HAP-1 (cell line): Measurements from ENCODE around the gene CCR2.
"Not testable (repeated sequence)": the region's sequence is repeated elsewhere in the genome, so short reads cannot be mapped to it uniquely, and the experiment has no call there.

ENCODE experiments used
- DNase-seq, 2 experiments: peaks; one replicate each; pipeline ENCODE4 v3.0.0-alpha.2; 2016 to 2020; ENCODE audit warnings: low spot score in 2 of 2
- H3K27me3 ChIP-seq: fragments of 250-450 bp; sonication (Bioruptor Pico); 2 replicates; pipeline ENCODE4 v1.5.1; 2020; ENCODE audit warnings: low read depth, mild to moderate bottlenecking, moderate library complexity
- H3K36me3 ChIP-seq: fragments of 250-450 bp; sonication (Bioruptor Pico); replicated peaks from 2 replicates; pipeline ENCODE4 v1.5.1; 2020; ENCODE audit warnings: mild to moderate bottlenecking
- H3K4me1 ChIP-seq: fragments of 250-450 bp; sonication (Bioruptor Pico); 2 replicates; pipeline ENCODE4 v1.5.1; 2020; ENCODE audit warnings: mild to moderate bottlenecking
- H3K4me3 ChIP-seq: fragments of 250-450 bp; sonication (Bioruptor Pico); 2 replicates; pipeline ENCODE4 v1.5.1; 2020; ENCODE audit warnings: mild to moderate bottlenecking, moderate library complexity
- H3K9me3 ChIP-seq: fragments of 250-450 bp; sonication (Bioruptor Pico); 2 replicates; pipeline ENCODE4 v1.5.1; 2020; ENCODE audit warnings: mild to moderate bottlenecking, moderate library complexity
- in situ Hi-C: fragments of 300-500 bp; cut with MboI; formaldehyde crosslinking; loops from 3 replicates; pipeline ENCODE4 v1.14.3; 2020; ENCODE audit warnings: low sequenced_read_pairs, inconsistent platforms, mixed read lengths

CCR2 gene

GRCh38 chr3:46375814-46376213 is 21.9 kb downstream of the CCR2 start:
- Histone ChIP-seq H3K4me1 (no peaks in the 10 kb centered on the region; the same call in 1 of the 2 replicates), H3K4me3 (no peak overlapping the region), H3K27me3 (peaks cover 39% of the 10 kb centered on the region), H3K36me3 (no peaks in the 10 kb centered on the region), H3K9me3 (no peaks in the 10 kb centered on the region)
- in situ Hi-C loops, result no loop called here
- DNase-seq, result no peak

- DNase-seq, result peak; percentile 28 to 74
- H3K4me1 ChIP-seq, result no peaks in the 10 kb centered on the region; the same call in 1 of the 2 replicates
- no peaks in the 10 kb centered on the region for H3K9me3 ChIP-seq
- peaks cover 27% of the 10 kb centered on the region for H3K27me3 ChIP-seq
- H3K36me3 ChIP-seq, result no peaks in the 10 kb centered on the region
- H3K4me3 ChIP-seq, result no peak overlapping the region
- in situ Hi-C loops, result no loop called here
These were observed 24.6 kb downstream of the CCR2 start for GRCh38 chr3:46378426-46378942.

GRCh38 chr3:46380471-46381221 is 26.7 kb downstream of the CCR2 start:
- no peaks in the 10 kb centered on the region for H3K9me3 ChIP-seq
- no peaks in the 10 kb centered on the region; the same call in 1 of the 2 replicates for H3K4me1 ChIP-seq
- in situ Hi-C loops, result no loop called here
- H3K27me3 ChIP-seq, result peaks cover 11% of the 10 kb centered on the region
- no peaks in the 10 kb centered on the region for H3K36me3 ChIP-seq
- no peak for DNase-seq
- no peak overlapping the region for H3K4me3 ChIP-seq

GRCh38 chr3:46381625-46382024 is 27.7 kb downstream of the CCR2 start:
- Histone ChIP-seq H3K4me3 (no peak overlapping the region), H3K4me1 (no peaks in the 10 kb centered on the region; the same call in 1 of the 2 replicates), H3K27me3 (peaks cover 7% of the 10 kb centered on the region; the same call in 1 of the 2 replicates), H3K36me3 (no peaks in the 10 kb centered on the region), H3K9me3 (no peaks in the 10 kb centered on the region)
- no peak for DNase-seq
- in situ Hi-C loops, result no loop called here

- in situ Hi-C loops, result no loop called here
- no peaks in the 10 kb centered on the region for H3K9me3 ChIP-seq
- peaks cover 5% of the 10 kb centered on the region; the same call in 1 of the 2 replicates for H3K27me3 ChIP-seq
- H3K4me1 ChIP-seq, result no peaks in the 10 kb centered on the region; the same call in 1 of the 2 replicates
- H3K36me3 ChIP-seq, result no peaks in the 10 kb centered on the region
- DNase-seq, result no peak
- H3K4me3 ChIP-seq, result no peak overlapping the region
These were observed 29.5 kb downstream of the CCR2 start for GRCh38 chr3:46383211-46383950.

GRCh38 chr3:46383951-46384330 is 30.0 kb downstream of the CCR2 start:
- Histone ChIP-seq H3K4me3 (no peak overlapping the region), H3K9me3 (no peaks in the 10 kb centered on the region), H3K36me3 (no peaks in the 10 kb centered on the region), H3K27me3 (peaks cover 5% of the 10 kb centered on the region; the same call in 1 of the 2 replicates), H3K4me1 (no peaks in the 10 kb centered on the region; the same call in 1 of the 2 replicates)
- in situ Hi-C loops, result no loop called here
- no peak for DNase-seq

- H3K4me3 ChIP-seq, result no peak overlapping the region
- H3K4me1 ChIP-seq, result no peaks in the 10 kb centered on the region
- peaks cover 5% of the 10 kb centered on the region; the same call in 1 of the 2 replicates for H3K27me3 ChIP-seq
- no peaks in the 10 kb centered on the region for H3K9me3 ChIP-seq
- no peak for DNase-seq
- no peaks in the 10 kb centered on the region for H3K36me3 ChIP-seq
- in situ Hi-C loops, result no loop called here
These were observed 32.3 kb downstream of the CCR2 start for GRCh38 chr3:46386205-46386604.

GRCh38 chr3:46388847-46389246 is 34.9 kb downstream of the CCR2 start:
- H3K9me3 ChIP-seq, in situ Hi-C loops, H3K27me3 ChIP-seq, DNase-seq, H3K36me3 ChIP-seq, H3K4me3 ChIP-seq, H3K4me1 ChIP-seq: not testable (repeated sequence)

- no peak overlapping the region for H3K4me3 ChIP-seq
- in situ Hi-C loops, result no loop called here
- no peaks in the 10 kb centered on the region for H3K27me3 ChIP-seq
- H3K4me1 ChIP-seq, result no peaks in the 10 kb centered on the region
- H3K36me3 ChIP-seq, result no peaks in the 10 kb centered on the region
- no peaks in the 10 kb centered on the region for H3K9me3 ChIP-seq
- no peak for DNase-seq
These were observed 35.4 kb downstream of the CCR2 start for GRCh38 chr3:46389306-46389705.

- H3K9me3 ChIP-seq, H3K4me3 ChIP-seq, H3K36me3 ChIP-seq, H3K4me1 ChIP-seq, H3K27me3 ChIP-seq, in situ Hi-C loops, DNase-seq: not testable (repeated sequence)
These were observed 37.6 kb downstream of the CCR2 start for GRCh38 chr3:46391526-46391925.

GRCh38 chr3:46393011-46393410 is 39.1 kb downstream of the CCR2 start:
- Histone ChIP-seq H3K36me3 (no peaks in the 10 kb centered on the region), H3K27me3 (no peaks in the 10 kb centered on the region), H3K9me3 (no peaks in the 10 kb centered on the region), H3K4me1 (no peaks in the 10 kb centered on the region), H3K4me3 (no peak overlapping the region)
- in situ Hi-C loops, result no loop called here
- no peak for DNase-seq

GRCh38 chr3:46393554-46394434 is 39.9 kb downstream of the CCR2 start:
- in situ Hi-C loops, result no loop called here
- Histone ChIP-seq H3K4me3 (no peak overlapping the region), H3K9me3 (no peaks in the 10 kb centered on the region), H3K27me3 (peaks cover 5% of the 10 kb centered on the region; the same call in 1 of the 2 replicates), H3K36me3 (no peaks in the 10 kb centered on the region), H3K4me1 (no peaks in the 10 kb centered on the region)
- DNase-seq, result no peak

- in situ Hi-C loops, result no loop called here
- Histone ChIP-seq H3K4me1 (no peaks in the 10 kb centered on the region), H3K9me3 (no peaks in the 10 kb centered on the region), H3K4me3 (no peak overlapping the region), H3K36me3 (no peaks in the 10 kb centered on the region), H3K27me3 (peaks cover 8% of the 10 kb centered on the region; the same call in 1 of the 2 replicates)
- DNase-seq, result no peak
These were observed 41.3 kb downstream of the CCR2 start for GRCh38 chr3:46395210-46395661.
